Neural progenitor cell (in vitro differentiated cells): ENCODE measurements around the gene TMEM30B. TPM values are rescaled to one million over a fixed set of nuclear protein-coding genes. Genes with fewer than 3 reads are reported as not detected.
A peak's percentile ranks its signal among the peaks of the same experiment; 100 is the strongest.

Experiments
- DNase-seq: peaks from one replicate; pipeline ENCODE4 v3.0.0-alpha.2; 2016; ENCODE audit warnings: low spot score
- H2AFZ ChIP-seq: fragments of 200-600 bp; sonication (generic); replicated peaks from 2 replicates; pipeline ENCODE4 v1.6.1; 2016; ENCODE audit warnings: antibody characterized with exemption
- H3F3A ChIP-seq: fragments of 200-600 bp; sonication (generic); 2 replicates; pipeline ENCODE4 v1.6.1; 2016; ENCODE audit warnings: antibody characterized with exemption, low read depth
- H3K27ac ChIP-seq: fragments of 200-600 bp; sonication (generic); 2 replicates; pipeline ENCODE4 v1.5.1; 2016; ENCODE audit warnings: mild to moderate bottlenecking
- H3K27me3 ChIP-seq: fragments of 200-600 bp; sonication (generic); 2 replicates; pipeline ENCODE4 v1.6.1; 2016; ENCODE audit warnings: mild to moderate bottlenecking, moderate library complexity
- H3K36me3 ChIP-seq: fragments of 200-600 bp; sonication (generic); 2 replicates; pipeline ENCODE4 v1.5.1; 2016
- H3K4me1 ChIP-seq: fragments of 200-600 bp; sonication (generic); 2 replicates; pipeline ENCODE4 v1.6.1; 2016; ENCODE audit warnings: mixed run types
- H3K4me2 ChIP-seq: fragments of 200-600 bp; sonication (generic); 2 replicates; pipeline ENCODE4 v1.6.1; 2016
- H3K4me3 ChIP-seq: fragments of 200-600 bp; sonication (generic); 2 replicates; pipeline ENCODE4 v1.5.1; 2016
- H3K79me2 ChIP-seq: fragments of 200-600 bp; sonication (generic); 2 replicates; pipeline ENCODE4 v1.6.1; 2016; ENCODE audit warnings: low read depth
- H3K9ac ChIP-seq: fragments of 200-600 bp; sonication (generic); 2 replicates; pipeline ENCODE4 v1.6.1; 2016
- H3K9me3 ChIP-seq: fragments of 200-600 bp; sonication (generic); 2 replicates; pipeline ENCODE4 v1.5.1; 2016; ENCODE audit warnings: low read depth
- H4K20me1 ChIP-seq: fragments of 200-600 bp; sonication (generic); 2 replicates; pipeline ENCODE4 v1.6.1; 2016; ENCODE audit warnings: low read depth
- H3K27ac Mint-ChIP-seq: 3 replicates; pipeline ENCODE4 v1.8.0; 2021; ENCODE audit warnings: mixed read lengths
- H3K27me3 Mint-ChIP-seq: 2 replicates; pipeline ENCODE4 v1.8.0; 2022; ENCODE audit warnings: low read depth, mild to moderate bottlenecking, inconsistent platforms, moderate library complexity, mixed read lengths; ENCODE audit not compliant: insufficient read depth
- H3K36me3 Mint-ChIP-seq: 3 replicates; pipeline ENCODE4 v1.8.0; 2021; ENCODE audit warnings: mixed read lengths
- H3K4me1 Mint-ChIP-seq: 3 replicates; pipeline ENCODE4 v1.8.0; 2021; ENCODE audit warnings: mixed read lengths
- H3K4me3 Mint-ChIP-seq: 3 replicates; pipeline ENCODE4 v1.8.0; 2021; ENCODE audit warnings: mild to moderate bottlenecking, moderate library complexity, mixed read lengths
- H3K9me3 Mint-ChIP-seq: 3 replicates; pipeline ENCODE4 v1.8.0; 2020; ENCODE audit warnings: mixed read lengths
- EZH2 ChIP-seq: fragments of 200-600 bp; sonication (generic); IDR thresholded peaks from 2 replicates; pipeline ENCODE4 v1.6.1; 2017; ENCODE audit warnings: antibody characterized with exemption, mild to moderate bottlenecking, moderate library complexity
- EZH2phosphoT487 ChIP-seq: fragments of 200-600 bp; sonication (generic); IDR thresholded peaks from 2 replicates; pipeline ENCODE4 v1.6.1; 2017; ENCODE audit warnings: antibody characterized with exemption
- total RNA-seq: library from RNA; depleted of rRNA; stranded (reverse); fragments of >200 nt; gene quantifications from 2 replicates; pipeline ENCODE4 v1.2.3, GENCODE V29; 2015; ENCODE audit warnings: low replicate concordance
- TF ChIP-seq, protein P1 (sequence below): fragments of 200-600 bp; sonication (generic); IDR thresholded peaks from 2 replicates; pipeline ENCODE4 v1.5.1; 2017; ENCODE audit warnings: antibody characterized with exemption, mild to moderate bottlenecking

The TMEM30B gene
- total RNA-seq, 1 donor from 2014 or later: 0.07 TPM

- Histone ChIP-seq H3K27ac (no peak overlapping the region), H3F3A (no peaks in the 10 kb centered on the region), H3K36me3 (no peaks in the 10 kb centered on the region), H3K4me2 (no peak overlapping the region), H2AFZ (no peak overlapping the region), H3K27me3 (no peaks in the 10 kb centered on the region), H4K20me1 (no peaks in the 10 kb centered on the region), H3K4me3 (no peak overlapping the region), H3K4me1 (peaks cover 5% of the 10 kb centered on the region), H3K9me3 (no peaks in the 10 kb centered on the region), H3K9ac (no peak overlapping the region), H3K79me2 (no peaks in the 10 kb centered on the region)
- Mint-ChIP-seq H3K4me1 (peaks cover 9% of the 10 kb centered on the region), H3K36me3 (no peaks in the 10 kb centered on the region), H3K9me3 (peaks cover 2% of the 10 kb centered on the region), H3K27ac (no peak overlapping the region), H3K27me3 (no peaks in the 10 kb centered on the region), H3K4me3 (no peak overlapping the region)
- DNase-seq: no peak
- TF ChIP-seq EZH2: no peak
- TF ChIP-seq, protein P1, sequence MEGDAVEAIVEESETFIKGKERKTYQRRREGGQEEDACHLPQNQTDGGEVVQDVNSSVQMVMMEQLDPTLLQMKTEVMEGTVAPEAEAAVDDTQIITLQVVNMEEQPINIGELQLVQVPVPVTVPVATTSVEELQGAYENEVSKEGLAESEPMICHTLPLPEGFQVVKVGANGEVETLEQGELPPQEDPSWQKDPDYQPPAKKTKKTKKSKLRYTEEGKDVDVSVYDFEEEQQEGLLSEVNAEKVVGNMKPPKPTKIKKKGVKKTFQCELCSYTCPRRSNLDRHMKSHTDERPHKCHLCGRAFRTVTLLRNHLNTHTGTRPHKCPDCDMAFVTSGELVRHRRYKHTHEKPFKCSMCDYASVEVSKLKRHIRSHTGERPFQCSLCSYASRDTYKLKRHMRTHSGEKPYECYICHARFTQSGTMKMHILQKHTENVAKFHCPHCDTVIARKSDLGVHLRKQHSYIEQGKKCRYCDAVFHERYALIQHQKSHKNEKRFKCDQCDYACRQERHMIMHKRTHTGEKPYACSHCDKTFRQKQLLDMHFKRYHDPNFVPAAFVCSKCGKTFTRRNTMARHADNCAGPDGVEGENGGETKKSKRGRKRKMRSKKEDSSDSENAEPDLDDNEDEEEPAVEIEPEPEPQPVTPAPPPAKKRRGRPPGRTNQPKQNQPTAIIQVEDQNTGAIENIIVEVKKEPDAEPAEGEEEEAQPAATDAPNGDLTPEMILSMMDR: no peak
- TF ChIP-seq EZH2phosphoT487: no peak
Measured at GRCh38 chr14:61298824-61299223, 17.7 kb upstream of the TMEM30B start.

DNA sequence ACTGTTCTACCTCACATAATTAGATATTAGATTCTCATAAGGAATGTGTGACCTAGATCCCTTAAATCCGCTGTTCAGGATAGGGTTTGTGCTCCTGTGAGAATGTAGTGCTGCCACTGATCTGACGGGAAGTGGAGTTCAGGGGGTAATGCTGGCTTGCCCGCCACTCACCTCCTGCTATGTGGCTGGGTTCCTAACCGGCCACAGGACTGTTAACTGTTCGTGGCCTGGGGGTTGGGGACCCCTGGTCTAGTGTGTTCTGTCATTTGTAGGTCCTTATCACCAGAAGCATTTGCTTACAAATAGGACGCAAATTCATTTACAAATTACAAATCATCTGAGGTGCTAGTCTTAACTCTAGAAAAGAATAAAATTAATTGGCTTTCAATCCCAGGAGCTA lies 16.4 kb upstream of the TMEM30B start:
- no peak overlapping the region for H3K4me2 ChIP-seq
- no peak overlapping the region for H3K4me3 ChIP-seq
- no peaks in the 10 kb centered on the region for H4K20me1 ChIP-seq
- H3K9me3 ChIP-seq: no peaks in the 10 kb centered on the region
- H3K9ac ChIP-seq: no peak overlapping the region
- Mint-ChIP-seq H3K4me1 (peaks cover 9% of the 10 kb centered on the region), H3K4me3 (no peak overlapping the region), H3K36me3 (no peaks in the 10 kb centered on the region), H3K27ac (no peak overlapping the region), H3K9me3 (peaks cover 1% of the 10 kb centered on the region), H3K27me3 (no peaks in the 10 kb centered on the region)
- peaks cover 5% of the 10 kb centered on the region for H3K4me1 ChIP-seq
- H3K36me3 ChIP-seq: no peaks in the 10 kb centered on the region
- H3K79me2 ChIP-seq: no peaks in the 10 kb centered on the region
- TF ChIP-seq EZH2phosphoT487 (no peak), EZH2 (no peak)
- TF ChIP-seq, protein P1: no peak
- no peak for DNase-seq
- H3K27me3 ChIP-seq: no peaks in the 10 kb centered on the region
- H2AFZ ChIP-seq: no peak overlapping the region
- no peak overlapping the region for H3K27ac ChIP-seq
- H3F3A ChIP-seq: no peaks in the 10 kb centered on the region

- no peak overlapping the region for H3K9ac ChIP-seq
- Mint-ChIP-seq H3K27ac (no peak overlapping the region), H3K27me3 (no peaks in the 10 kb centered on the region), H3K9me3 (no peaks in the 10 kb centered on the region), H3K36me3 (no peaks in the 10 kb centered on the region), H3K4me3 (no peak overlapping the region), H3K4me1 (peaks cover 9% of the 10 kb centered on the region)
- no peaks in the 10 kb centered on the region for H4K20me1 ChIP-seq
- no peaks in the 10 kb centered on the region for H3K36me3 ChIP-seq
- no peak overlapping the region for H3K4me3 ChIP-seq
- H3F3A ChIP-seq: no peaks in the 10 kb centered on the region
- H3K9me3 ChIP-seq: no peaks in the 10 kb centered on the region
- H2AFZ ChIP-seq: no peak overlapping the region
- H3K4me2 ChIP-seq: no peak overlapping the region
- TF ChIP-seq EZH2phosphoT487 (no peak), EZH2 (no peak)
- TF ChIP-seq, protein P1: peak; percentile 67
- no peak overlapping the region for H3K27ac ChIP-seq
- no peaks in the 10 kb centered on the region for H3K27me3 ChIP-seq
- H3K79me2 ChIP-seq: no peaks in the 10 kb centered on the region
- H3K4me1 ChIP-seq: peaks cover 5% of the 10 kb centered on the region
- DNase-seq: no peak
Measured at GRCh38 chr14:61296719-61297502, 15.8 kb upstream of the TMEM30B start.
